GM21423 (cell line): ENCODE results near the gene PHKA2.
A peak's percentile ranks its signal among the peaks of the same experiment; 100 is the strongest.
"Not testable (repeated sequence)": the region's sequence is repeated elsewhere in the genome, so short reads cannot be mapped to it uniquely, and the experiment has no call there.

Experiments used
- ATAC-seq: cut with Tn5 transposase; IDR thresholded peaks from one replicate; pipeline ENCODE4 v1.9.1; 2021; ENCODE audit warnings: mild to moderate bottlenecking, moderate library complexity; ENCODE audit not compliant: unreplicated experiment

The PHKA2 gene

GRCh38 chrX:18983666-18984380, at the start of gene PHKA2:
Gene PHKA2, minus strand, starts transcription at chrX:18984114. Its CDS starts 182 bp downstream, at chrX:18983932.
- ATAC-seq = peak; percentile 43

GRCh38 chrX:19030805-19031204, 46.9 kb upstream of the PHKA2 start:
- no peak for ATAC-seq

- no peak for ATAC-seq
Observed at GRCh38 chrX:19028560-19028959, 44.6 kb upstream of the PHKA2 start.

- ATAC-seq = no peak
Observed at GRCh38 chrX:19024366-19024765, 40.5 kb upstream of the PHKA2 start.

- no peak for ATAC-seq
Observed at GRCh38 chrX:19019996-19020395, 36.1 kb upstream of the PHKA2 start.

GRCh38 chrX:19017271-19017670, 33.4 kb upstream of the PHKA2 start:
- no peak for ATAC-seq

- ATAC-seq = not testable (repeated sequence)
Observed at GRCh38 chrX:19016614-19017013, 32.7 kb upstream of the PHKA2 start.

- ATAC-seq = no peak
Observed at GRCh38 chrX:19007868-19008267, 24.0 kb upstream of the PHKA2 start.

- no peak for ATAC-seq
Observed at GRCh38 chrX:19007011-19007410, 23.1 kb upstream of the PHKA2 start.

GRCh38 chrX:19005909-19006308, 22.0 kb upstream of the PHKA2 start:
- ATAC-seq = no peak

GRCh38 chrX:19003756-19004155, 19.8 kb upstream of the PHKA2 start:
- no peak for ATAC-seq

GRCh38 chrX:18998653-18999052, 14.7 kb upstream of the PHKA2 start:
- ATAC-seq = no peak

GRCh38 chrX:18997916-18998315, 14.0 kb upstream of the PHKA2 start:
- no peak for ATAC-seq

- no peak for ATAC-seq
Observed at GRCh38 chrX:18996536-18996935, 12.6 kb upstream of the PHKA2 start.

- no peak for ATAC-seq
Observed at GRCh38 chrX:18995221-18995620, 11.3 kb upstream of the PHKA2 start.

GRCh38 chrX:18994713-18995112, 10.8 kb upstream of the PHKA2 start:
- ATAC-seq = no peak

GRCh38 chrX:18992829-18993228, 8.9 kb upstream of the PHKA2 start:
- no peak for ATAC-seq

- no peak for ATAC-seq
Observed at GRCh38 chrX:18985186-18985435, 1.2 kb upstream of the PHKA2 start.

GRCh38 chrX:18984381-18985185, 669 bp upstream of the PHKA2 start:
- ATAC-seq = peak; percentile 83

- ATAC-seq = no peak
Observed at GRCh38 chrX:18981124-18981807, 2.6 kb downstream of the PHKA2 start.

GRCh38 chrX:18980262-18980661, 3.7 kb downstream of the PHKA2 start:
- ATAC-seq = not testable (repeated sequence)

- no peak for ATAC-seq
Observed at GRCh38 chrX:18974993-18975392, 8.9 kb downstream of the PHKA2 start.
